ENCODE measurements around the gene CNTNAP2. TPM values are rescaled to one million over a fixed set of nuclear protein-coding genes. Genes with fewer than 3 reads are reported as not detected.

The CNTNAP2 gene
- total RNA-seq, 2 experiments from 2014 or later, result 0.14 TPM; not detected in 1

- Mint-ChIP-seq H3K27me3 (ENCODE audit: low read depth) (no peaks in the 10 kb centered on the region), H3K27ac (no peak overlapping the region), H3K4me1 (ENCODE audit: low read depth) (no peaks in the 10 kb centered on the region), H3K9me3 (peaks cover 7% of the 10 kb centered on the region), H3K4me3 (no peak overlapping the region), H3K36me3 (ENCODE audit: low read depth) (no peaks in the 10 kb centered on the region)
- DNase-seq, result no peak
- CTCF ChIA-PET, result no interaction called here
- intact Hi-C loops (cut with micrococcal nuclease), result no loop called here
Observed at GRCh38 chr7:147651601-147652000, 1535.0 kb downstream of the CNTNAP2 start.

- Mint-ChIP-seq H3K9me3 (peaks cover 4% of the 10 kb centered on the region), H3K27me3 (ENCODE audit: low read depth) (no peaks in the 10 kb centered on the region), H3K27ac (no peak overlapping the region), H3K4me3 (no peak overlapping the region), H3K4me1 (ENCODE audit: low read depth) (no peaks in the 10 kb centered on the region), H3K36me3 (ENCODE audit: low read depth) (no peaks in the 10 kb centered on the region)
- CTCF ChIA-PET, result no interaction called here
- no peak for DNase-seq
- intact Hi-C loops (cut with micrococcal nuclease), result no loop called here
Observed at GRCh38 chr7:147653456-147653855, 1536.9 kb downstream of the CNTNAP2 start.

- Mint-ChIP-seq H3K4me3 (no peak overlapping the region), H3K9me3 (no peaks in the 10 kb centered on the region), H3K27me3 (ENCODE audit: low read depth) (no peaks in the 10 kb centered on the region), H3K27ac (no peak overlapping the region), H3K4me1 (ENCODE audit: low read depth) (no peaks in the 10 kb centered on the region), H3K36me3 (ENCODE audit: low read depth) (no peaks in the 10 kb centered on the region)
- CTCF ChIA-PET, result no interaction called here
- no peak for DNase-seq
- intact Hi-C loops (cut with micrococcal nuclease), result no loop called here
Observed at GRCh38 chr7:147658392-147658967, 1541.9 kb downstream of the CNTNAP2 start.

GRCh38 chr7:147659036-147659995 lies 1542.7 kb downstream of the CNTNAP2 start:
- no peak overlapping the region for H3K27ac Mint-ChIP-seq
- H3K27me3 Mint-ChIP-seq (ENCODE audit: low read depth), result no peaks in the 10 kb centered on the region
- no peak overlapping the region for H3K4me3 Mint-ChIP-seq
- intact Hi-C loops (cut with micrococcal nuclease), result no loop called here
- H3K36me3 Mint-ChIP-seq (ENCODE audit: low read depth), result no peaks in the 10 kb centered on the region
- DNase-seq, result no peak
- CTCF ChIA-PET, result no interaction called here
- H3K4me1 Mint-ChIP-seq (ENCODE audit: low read depth), result no peaks in the 10 kb centered on the region
- no peaks in the 10 kb centered on the region for H3K9me3 Mint-ChIP-seq

GRCh38 chr7:147664541-147664940 lies 1547.9 kb downstream of the CNTNAP2 start:
- H3K36me3 Mint-ChIP-seq (ENCODE audit: low read depth), result no peaks in the 10 kb centered on the region

GRCh38 chr7:147670759-147671158 lies 1554.2 kb downstream of the CNTNAP2 start:
- intact Hi-C loops (cut with micrococcal nuclease), result no loop called here
- CTCF ChIA-PET, result no interaction called here

More at GRCh38 chr7:147664541-147664940, 1547.9 kb downstream of the CNTNAP2 start:
- no peaks in the 10 kb centered on the region for H3K27me3 Mint-ChIP-seq (ENCODE audit: low read depth)
- no peaks in the 10 kb centered on the region for H3K4me1 Mint-ChIP-seq (ENCODE audit: low read depth)
- no peak overlapping the region for H3K27ac Mint-ChIP-seq
- no peak for DNase-seq
- H3K9me3 Mint-ChIP-seq, result peaks cover 2% of the 10 kb centered on the region
- H3K4me3 Mint-ChIP-seq, result no peak overlapping the region
- CTCF ChIA-PET, result no interaction called here
- intact Hi-C loops (cut with micrococcal nuclease), result no loop called here

GRCh38 chr7:147674705-147675104 lies 1558.1 kb downstream of the CNTNAP2 start:
- no peak overlapping the region for H3K27ac Mint-ChIP-seq

More at GRCh38 chr7:147670759-147671158, 1554.2 kb downstream of the CNTNAP2 start:
- Mint-ChIP-seq H3K27ac (no peak overlapping the region), H3K4me3 (no peak overlapping the region), H3K4me1 (ENCODE audit: low read depth) (no peaks in the 10 kb centered on the region), H3K36me3 (ENCODE audit: low read depth) (no peaks in the 10 kb centered on the region), H3K9me3 (peaks cover 2% of the 10 kb centered on the region), H3K27me3 (ENCODE audit: low read depth) (no peaks in the 10 kb centered on the region)
- DNase-seq, result no peak

GRCh38 chr7:147678943-147679342 lies 1562.3 kb downstream of the CNTNAP2 start:
- no peak overlapping the region for H3K27ac Mint-ChIP-seq
- H3K27me3 Mint-ChIP-seq (ENCODE audit: low read depth), result no peaks in the 10 kb centered on the region
- CTCF ChIA-PET, result no interaction called here
- peaks cover 2% of the 10 kb centered on the region for H3K9me3 Mint-ChIP-seq
- intact Hi-C loops (cut with micrococcal nuclease), result no loop called here
- H3K4me3 Mint-ChIP-seq, result no peak overlapping the region
- DNase-seq, result no peak
- H3K36me3 Mint-ChIP-seq (ENCODE audit: low read depth), result no peaks in the 10 kb centered on the region
- H3K4me1 Mint-ChIP-seq (ENCODE audit: low read depth), result no peaks in the 10 kb centered on the region

More at GRCh38 chr7:147674705-147675104, 1558.1 kb downstream of the CNTNAP2 start:
- Mint-ChIP-seq H3K9me3 (peaks cover 2% of the 10 kb centered on the region), H3K4me3 (no peak overlapping the region), H3K36me3 (ENCODE audit: low read depth) (no peaks in the 10 kb centered on the region), H3K4me1 (ENCODE audit: low read depth) (no peaks in the 10 kb centered on the region), H3K27me3 (ENCODE audit: low read depth) (no peaks in the 10 kb centered on the region)
- no peak for DNase-seq
- intact Hi-C loops (cut with micrococcal nuclease), result no loop called here
- CTCF ChIA-PET, result no interaction called here

GRCh38 chr7:147681530-147681929 lies 1564.9 kb downstream of the CNTNAP2 start:
- no peak for DNase-seq
- Mint-ChIP-seq H3K4me3 (no peak overlapping the region), H3K36me3 (ENCODE audit: low read depth) (no peaks in the 10 kb centered on the region), H3K27ac (no peak overlapping the region), H3K4me1 (ENCODE audit: low read depth) (no peaks in the 10 kb centered on the region), H3K9me3 (no peaks in the 10 kb centered on the region), H3K27me3 (ENCODE audit: low read depth) (no peaks in the 10 kb centered on the region)
- intact Hi-C loops (cut with micrococcal nuclease), result no loop called here
- CTCF ChIA-PET, result no interaction called here

- H3K27me3 Mint-ChIP-seq (ENCODE audit: low read depth), result no peaks in the 10 kb centered on the region
- no peaks in the 10 kb centered on the region for H3K36me3 Mint-ChIP-seq (ENCODE audit: low read depth)
- no peaks in the 10 kb centered on the region for H3K4me1 Mint-ChIP-seq (ENCODE audit: low read depth)
- peaks cover 3% of the 10 kb centered on the region for H3K9me3 Mint-ChIP-seq
- no peak overlapping the region for H3K27ac Mint-ChIP-seq
- intact Hi-C loops (cut with micrococcal nuclease), result no loop called here
- no peak overlapping the region for H3K4me3 Mint-ChIP-seq
- CTCF ChIA-PET, result no interaction called here
- DNase-seq, result no peak
Observed at GRCh38 chr7:147700702-147701101, 1584.1 kb downstream of the CNTNAP2 start.

- intact Hi-C loops (cut with micrococcal nuclease), result no loop called here
- DNase-seq, result no peak
Observed at GRCh38 chr7:147707926-147708325, 1591.3 kb downstream of the CNTNAP2 start.

GRCh38 chr7:147708871-147709270 lies 1592.3 kb downstream of the CNTNAP2 start:
- Mint-ChIP-seq H3K4me1 (ENCODE audit: low read depth) (no peaks in the 10 kb centered on the region), H3K27ac (no peak overlapping the region), H3K9me3 (peaks cover 25% of the 10 kb centered on the region), H3K4me3 (no peak overlapping the region), H3K36me3 (ENCODE audit: low read depth) (no peaks in the 10 kb centered on the region), H3K27me3 (ENCODE audit: low read depth) (no peaks in the 10 kb centered on the region)
- DNase-seq, result no peak
- CTCF ChIA-PET, result no interaction called here
- intact Hi-C loops (cut with micrococcal nuclease), result no loop called here

More at GRCh38 chr7:147707926-147708325, 1591.3 kb downstream of the CNTNAP2 start:
- Mint-ChIP-seq H3K4me1 (ENCODE audit: low read depth) (no peaks in the 10 kb centered on the region), H3K27ac (no peak overlapping the region), H3K36me3 (ENCODE audit: low read depth) (no peaks in the 10 kb centered on the region), H3K9me3 (peaks cover 19% of the 10 kb centered on the region), H3K4me3 (no peak overlapping the region), H3K27me3 (ENCODE audit: low read depth) (no peaks in the 10 kb centered on the region)
- CTCF ChIA-PET, result no interaction called here

- DNase-seq, result no peak
- H3K36me3 Mint-ChIP-seq (ENCODE audit: low read depth), result no peaks in the 10 kb centered on the region
- intact Hi-C loops (cut with micrococcal nuclease), result no loop called here
- peaks cover 19% of the 10 kb centered on the region for H3K9me3 Mint-ChIP-seq
- CTCF ChIA-PET, result no interaction called here
- no peak overlapping the region for H3K4me3 Mint-ChIP-seq
- no peaks in the 10 kb centered on the region for H3K27me3 Mint-ChIP-seq (ENCODE audit: low read depth)
- H3K27ac Mint-ChIP-seq, result no peak overlapping the region
- no peaks in the 10 kb centered on the region for H3K4me1 Mint-ChIP-seq (ENCODE audit: low read depth)
Observed at GRCh38 chr7:147711447-147711846, 1594.8 kb downstream of the CNTNAP2 start.
